Measurements from ENCODE around the gene QSOX1.

- TF ChIP-seq CTCF (IDR thresholded peaks at IDR 0.05; ENCODE audit: poor library complexity): no peak
- TF ChIP-seq EZH2 (IDR thresholded peaks at IDR 0.05; ENCODE audit: borderline replicate concordance): no peak
- TF ChIP-seq EZH2phosphoT487 (IDR thresholded peaks at IDR 0.05; ENCODE audit: low read depth, severe bottlenecking, unreplicated experiment): no peak
These were observed 84.0 kb downstream of the QSOX1 start for GRCh38 chr1:180238675-180239074.

Data from hepatocyte (in vitro differentiated cells).